NCI-H460 (cell line): ENCODE measurements around the gene AKTIP. TPM values are rescaled to one million over a fixed set of nuclear protein-coding genes. Genes with fewer than 3 reads are reported as not detected.
"Not testable (repeated sequence)": the region's sequence is repeated elsewhere in the genome, so short reads cannot be mapped to it uniquely, and the experiment has no call there.

Experiments used
- DNase-seq: peaks from one replicate; pipeline ENCODE4 v3.0.0-alpha.2; 2016; ENCODE audit warnings: low read depth; ENCODE audit errors: extremely low read depth
- polyA plus RNA-seq: library from polyadenylated mRNA; depleted of rRNA; stranded (reverse); fragments of >200 nt; gene quantifications from 2 replicates; pipeline ENCODE4 v1.2.3, GENCODE V29; 2014; cell fraction: nucleus; rRNA removed
- total RNA-seq: library from RNA; depleted of rRNA; stranded (reverse); fragments of >200 nt; shearing (Covaris generic); gene quantifications from 2 replicates; pipeline ENCODE4 v1.2.3, GENCODE V29; 2014; rRNA removed

AKTIP gene
- total RNA-seq = 28.1 and 30.4 TPM in 2 replicates
- polyA plus RNA-seq = 25.3 and 30.4 TPM in 2 replicates

DNA sequence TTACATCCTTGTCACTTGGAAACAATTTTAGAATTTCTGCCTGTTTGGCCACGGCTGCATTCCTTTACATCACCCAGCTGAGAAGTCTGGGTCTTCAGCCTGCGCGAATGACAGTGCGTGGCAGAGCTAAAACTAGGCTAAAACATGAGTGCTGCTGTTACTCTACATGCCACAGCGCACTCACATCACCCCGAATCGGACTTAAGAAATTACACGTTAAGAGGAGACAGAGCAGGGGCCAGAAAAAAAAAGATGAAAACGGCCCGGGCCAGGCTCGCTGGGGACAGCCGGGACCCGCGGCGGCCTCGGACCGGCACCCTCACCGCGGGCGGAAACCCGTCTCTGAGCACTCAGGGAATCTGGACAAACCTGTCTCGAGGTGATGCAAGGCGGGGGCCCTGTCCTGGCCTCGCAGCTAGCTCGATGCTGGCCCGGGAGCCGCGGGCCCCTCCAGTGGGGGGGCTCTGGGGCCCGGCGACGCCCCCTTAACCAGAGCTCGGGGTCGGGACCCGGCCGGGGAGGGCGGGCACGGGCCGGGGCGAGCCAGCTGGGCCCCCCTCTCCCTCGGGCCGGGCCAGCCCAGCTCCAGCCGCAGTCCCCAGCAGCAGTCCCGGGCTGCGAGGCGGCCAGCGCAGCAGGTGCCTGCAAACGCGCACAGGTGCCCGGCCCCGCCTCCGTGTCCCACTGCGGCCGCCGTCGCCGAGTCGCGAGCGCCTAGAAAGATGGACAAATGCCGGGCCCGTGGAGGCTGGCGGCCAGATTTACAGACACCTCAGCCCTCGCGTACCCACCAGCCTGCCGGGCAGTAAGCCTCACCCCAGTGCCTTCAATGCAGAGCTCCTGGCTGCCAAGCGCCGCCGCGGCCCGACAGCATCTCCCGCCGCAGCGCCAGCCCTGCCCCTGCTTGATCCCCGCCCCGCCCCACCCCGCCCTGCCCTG, at the start of gene AKTIP:
AKTIP (minus strand) TSS at position 879 of the 939 bp plus-strand sequence. CDS start 2,950 bp downstream, outside the sequence.
- DNase-seq = no peak

- peak; percentile 59 for DNase-seq
Measured at GRCh38 chr16:53549970-53550690, 47.1 kb upstream of the AKTIP start.

DNA sequence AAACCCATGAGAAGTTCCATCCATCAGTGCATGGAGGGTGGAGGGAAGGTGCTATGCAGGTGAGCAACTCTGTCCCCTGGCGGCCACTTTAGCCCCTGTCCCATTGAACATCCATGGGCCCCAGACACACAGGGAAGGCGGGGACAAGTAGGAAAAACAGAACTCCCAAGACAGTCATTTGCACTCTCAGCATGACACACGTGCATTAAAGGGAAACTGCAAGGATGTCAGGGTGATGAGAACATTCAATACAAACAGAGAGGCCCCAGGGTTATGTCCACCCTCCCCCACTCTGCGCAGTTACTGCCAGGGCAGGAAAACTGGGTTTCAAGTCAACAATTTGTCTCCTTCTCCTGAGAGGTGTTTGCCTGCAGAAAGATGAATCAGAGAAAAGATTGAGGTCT, 44.0 kb upstream of the AKTIP start:
- no peak for DNase-seq

DNA sequence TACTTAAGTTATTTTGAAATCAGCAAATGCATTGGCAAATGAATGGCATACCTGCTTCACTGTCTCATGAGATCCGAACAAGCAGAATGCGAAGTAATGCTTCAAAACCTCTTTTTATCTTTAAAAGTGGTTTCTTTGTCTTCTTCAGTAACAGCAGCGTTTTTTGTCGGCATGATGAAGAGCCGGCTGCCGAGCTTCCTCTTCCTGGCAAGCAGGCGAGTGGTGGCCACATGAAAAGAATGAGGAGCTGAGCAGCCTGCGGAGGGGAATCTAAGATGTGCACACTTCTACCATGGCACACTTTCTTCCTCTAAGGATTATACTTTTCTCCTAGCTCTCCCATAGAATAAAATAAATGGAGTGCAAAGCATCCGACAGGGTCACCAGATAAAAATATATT, 42.4 kb upstream of the AKTIP start:
- no peak for DNase-seq

DNA sequence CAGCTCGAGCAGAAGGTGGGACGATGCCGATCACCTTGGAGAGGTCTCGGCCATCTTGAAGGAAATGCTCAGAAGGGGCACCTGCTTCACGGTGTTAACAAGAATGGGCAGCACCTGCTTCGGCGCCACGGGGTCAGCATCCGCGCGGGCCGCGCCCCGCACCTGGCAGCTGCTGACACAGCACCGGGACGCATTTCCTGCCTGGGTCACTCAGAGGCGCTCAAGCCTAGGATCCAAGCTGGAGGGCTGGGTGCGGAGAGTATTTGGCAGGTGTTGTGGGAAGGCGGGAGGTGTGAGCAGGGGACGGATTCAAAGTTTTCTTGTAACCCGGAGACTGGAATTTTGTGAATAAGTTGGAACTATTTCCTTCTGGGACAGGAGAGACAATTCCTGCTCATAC, 39.3 kb upstream of the AKTIP start:
- no peak for DNase-seq

- DNase-seq = no peak
Measured at GRCh38 chr16:53541326-53541725, 38.3 kb upstream of the AKTIP start.

DNA sequence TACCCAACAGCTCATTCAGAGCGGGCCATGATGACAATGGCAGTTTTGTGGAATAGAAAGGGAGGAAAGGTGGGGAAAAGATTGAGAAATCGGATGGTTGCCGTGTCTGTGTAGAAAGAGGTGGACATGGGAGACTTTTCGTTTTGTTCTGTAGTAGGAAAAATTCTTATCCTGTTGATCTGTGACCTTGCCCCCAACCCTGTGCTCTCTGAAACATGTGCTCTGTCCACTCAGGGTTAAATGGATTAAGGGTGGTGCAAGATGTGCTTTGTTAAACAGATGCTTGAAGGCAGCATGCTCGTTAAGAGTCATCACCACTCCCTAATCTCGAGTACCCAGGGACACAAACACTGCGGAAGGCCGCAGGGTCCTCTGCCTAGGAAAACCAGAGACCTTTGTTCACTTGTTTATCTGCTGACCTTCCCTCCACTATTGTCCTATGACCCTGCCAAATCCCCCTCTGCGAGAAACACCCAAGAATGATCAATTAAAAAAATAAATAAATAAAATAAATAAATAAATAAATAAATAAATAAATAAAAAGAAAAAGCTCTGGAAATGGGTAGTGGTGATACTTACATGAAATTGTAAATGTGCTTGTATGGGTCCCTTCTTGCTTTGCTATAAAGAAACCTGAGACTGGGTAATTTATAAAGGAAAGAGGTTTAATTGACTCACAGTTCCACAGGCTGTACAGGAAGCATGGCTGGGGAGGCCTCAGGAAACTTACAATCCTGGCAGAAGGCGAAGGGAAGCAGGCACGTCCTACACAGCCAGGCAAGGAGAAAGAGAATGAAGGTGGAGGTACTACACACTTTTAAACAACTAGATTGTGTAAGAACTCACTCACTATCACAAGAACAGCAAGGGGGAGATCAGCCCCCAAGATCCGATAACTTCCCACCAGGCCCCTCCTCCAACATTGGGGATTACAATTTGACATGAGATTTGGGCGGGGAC, 37.0 kb upstream of the AKTIP start:
- not testable (repeated sequence) for DNase-seq

GRCh38 chr16:53539346-53539745, 36.3 kb upstream of the AKTIP start:
- not testable (repeated sequence) for DNase-seq

DNA sequence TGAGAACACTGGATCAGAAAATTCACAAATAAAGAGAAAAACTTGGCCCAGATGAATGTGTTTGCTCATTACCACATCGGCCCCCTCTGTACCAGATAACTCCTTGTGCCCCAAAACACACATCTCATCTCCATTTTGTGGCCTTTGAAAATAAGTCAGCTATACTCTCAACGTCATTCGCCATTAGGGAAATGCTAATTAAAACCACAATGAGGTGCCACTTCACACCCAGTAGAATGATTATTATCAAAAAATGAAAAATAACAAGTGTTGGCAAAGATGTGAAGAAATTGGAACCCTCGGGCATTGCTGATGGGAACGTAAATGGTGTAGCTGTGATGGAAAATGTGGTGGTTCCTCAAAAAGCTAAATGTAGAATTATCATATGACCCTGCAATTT, 34.6 kb upstream of the AKTIP start:
- no peak for DNase-seq

GRCh38 chr16:53534206-53534605, 31.2 kb upstream of the AKTIP start:
- DNase-seq = no peak

DNA sequence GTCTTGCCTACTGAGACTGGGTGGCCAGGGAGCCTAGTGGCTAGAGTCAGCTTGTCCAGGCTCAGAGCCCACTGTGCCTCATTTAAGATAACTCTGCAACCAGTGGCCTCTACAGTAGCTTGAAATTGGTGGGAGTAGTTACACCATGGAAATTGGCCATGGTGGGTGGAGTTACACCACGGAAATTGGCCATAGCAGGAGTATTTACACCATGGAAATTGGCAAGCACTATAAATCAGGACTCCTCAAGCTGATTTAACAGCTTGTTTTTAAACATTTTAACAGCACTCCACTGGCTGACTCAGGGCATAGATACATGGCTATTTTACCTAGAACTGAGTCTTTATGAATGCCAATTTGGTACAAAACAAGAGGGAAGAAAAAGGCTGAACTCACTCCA, 27.7 kb upstream of the AKTIP start:
- DNase-seq = no peak

DNA sequence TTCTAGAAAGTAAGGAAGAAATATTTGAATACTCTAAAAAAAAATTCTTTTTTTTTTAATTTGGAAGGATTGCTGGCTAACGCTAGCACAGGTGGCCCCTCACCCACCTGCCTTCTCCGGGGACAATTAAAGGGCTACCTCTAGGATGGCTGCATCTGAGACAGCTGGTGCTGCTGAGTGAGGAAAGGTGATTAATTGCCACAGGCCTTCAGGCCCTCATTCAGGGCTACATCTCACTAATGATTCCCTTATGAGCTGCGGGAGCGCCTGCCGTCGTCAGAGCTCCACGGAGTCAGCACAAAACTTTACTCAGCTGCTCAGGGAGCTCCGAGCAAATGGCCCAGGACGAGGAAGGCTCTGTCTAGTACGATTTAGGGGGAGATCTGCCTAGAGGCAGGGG, 27.0 kb upstream of the AKTIP start:
- no peak for DNase-seq

DNA sequence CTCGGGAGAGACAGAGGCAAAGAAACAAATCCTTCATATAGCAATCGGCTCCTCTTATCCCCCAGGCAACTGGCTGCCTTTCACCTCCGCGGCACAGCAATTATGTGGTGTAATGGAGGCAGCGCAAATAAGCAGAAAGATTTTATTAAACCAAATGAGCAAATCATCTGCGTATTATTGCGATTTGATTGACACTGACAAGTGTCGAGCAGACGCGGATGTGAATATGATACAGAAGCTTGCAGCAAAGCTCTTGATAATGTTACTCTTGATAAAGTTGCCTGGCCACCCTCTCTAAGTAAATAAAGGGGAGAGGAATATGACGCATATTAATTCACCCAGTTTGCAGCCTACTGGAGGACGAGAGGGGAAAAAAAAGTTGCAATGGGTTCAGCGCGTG, 26.5 kb upstream of the AKTIP start:
- no peak for DNase-seq

GRCh38 chr16:53528797-53529196, 25.8 kb upstream of the AKTIP start:
- DNase-seq = no peak

DNA sequence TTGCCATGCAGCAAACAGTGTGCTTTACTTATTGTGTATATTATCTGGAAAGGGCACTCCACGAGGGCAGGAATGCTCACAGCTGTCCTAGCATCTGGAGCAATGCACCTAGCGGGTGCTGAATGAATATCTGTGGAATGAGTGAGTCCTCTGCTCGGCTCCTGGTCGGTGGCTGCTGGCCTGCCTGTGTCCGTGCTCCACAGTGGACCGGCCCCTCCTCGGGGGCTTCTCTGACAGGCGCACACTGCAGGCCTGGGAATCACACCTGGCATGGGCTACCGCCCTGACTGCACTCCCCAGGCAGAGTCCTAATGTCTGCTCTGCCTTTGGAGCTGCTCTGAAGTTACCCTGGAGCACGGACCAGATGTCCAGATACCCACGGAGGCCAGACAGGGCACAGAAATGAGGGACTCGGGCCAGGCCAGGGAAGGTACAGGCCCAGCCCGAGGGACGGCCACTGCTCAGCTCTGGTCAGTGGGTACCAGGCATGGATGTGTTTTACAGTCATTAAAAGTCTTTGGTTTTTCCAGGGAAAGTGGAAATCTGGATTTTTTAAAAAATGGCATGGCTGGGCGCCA, 21.1 kb upstream of the AKTIP start:
- DNase-seq = no peak

DNA sequence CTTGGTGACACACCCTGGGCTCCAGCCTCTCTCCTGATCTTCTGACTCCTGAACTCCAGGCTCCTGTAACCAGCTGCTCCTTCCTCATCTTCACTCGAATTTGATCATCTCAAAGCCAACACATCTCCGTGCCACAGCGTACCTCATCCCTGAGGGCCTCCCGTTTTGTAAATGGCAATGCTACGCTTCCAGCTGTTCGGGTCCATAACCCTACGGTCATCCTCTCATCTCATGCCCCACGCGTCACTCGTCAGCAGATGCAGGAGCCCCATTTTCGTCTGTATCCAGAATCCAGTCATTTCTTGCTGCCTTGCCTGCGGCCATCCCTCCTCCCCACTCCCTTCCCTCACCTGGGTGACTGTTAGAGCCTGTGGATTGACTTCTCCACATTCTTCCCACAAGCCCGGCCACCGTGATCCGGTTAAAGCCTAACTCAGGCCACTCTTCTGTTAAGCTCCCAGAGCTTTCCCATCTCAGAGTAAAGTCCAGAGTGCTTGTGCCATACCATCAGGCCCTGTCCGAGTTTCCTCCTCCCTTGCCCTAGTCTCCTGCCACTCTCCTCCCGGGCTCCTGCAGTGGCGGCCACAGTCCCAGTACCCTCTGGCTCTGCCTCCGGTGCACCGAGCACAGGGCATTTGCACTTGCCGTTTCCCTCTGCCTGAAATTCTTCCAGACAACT, 20.3 kb upstream of the AKTIP start:
- no peak for DNase-seq

- no peak for DNase-seq
Measured at GRCh38 chr16:53519417-53520091, 16.5 kb upstream of the AKTIP start.

DNA sequence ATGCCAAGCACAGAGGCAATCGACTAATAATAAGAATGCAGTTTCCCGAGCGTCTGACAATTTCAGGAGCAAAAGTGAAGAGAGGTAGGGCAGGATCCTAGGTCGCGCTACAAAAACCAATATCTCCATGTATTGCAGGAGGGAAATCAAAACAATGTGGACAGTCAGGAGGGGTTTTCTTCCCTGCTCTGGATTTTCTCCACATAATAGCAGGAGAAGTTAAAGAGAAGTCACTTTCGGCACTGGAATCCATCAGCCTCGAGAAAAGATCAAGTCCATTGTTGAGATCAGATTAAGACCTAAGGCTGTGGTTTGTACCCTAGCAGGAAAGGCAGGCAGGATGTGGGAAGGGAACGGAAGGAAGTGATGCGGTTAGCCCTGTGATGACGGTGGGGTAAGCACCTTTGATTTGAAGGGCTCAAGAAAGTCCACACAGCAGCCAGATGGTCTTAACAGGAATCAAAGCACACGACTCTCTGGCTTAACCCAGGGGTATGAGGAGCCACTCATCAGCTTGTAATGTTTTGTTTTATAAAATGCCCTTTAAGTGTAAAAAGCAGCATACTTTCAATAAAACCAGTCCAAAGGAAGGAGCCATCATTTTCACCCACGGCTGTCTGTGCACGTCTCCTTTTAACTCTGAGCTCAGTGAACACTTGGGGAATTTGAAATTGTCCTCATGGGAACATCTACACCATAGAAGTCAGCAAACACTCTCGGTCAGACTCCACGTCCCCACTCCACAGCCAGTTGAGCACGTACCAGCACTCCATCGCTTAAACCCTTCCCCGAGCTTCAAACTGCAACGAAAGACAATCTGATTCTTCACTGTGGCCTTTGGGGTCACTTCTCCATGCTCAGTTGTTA, 15.8 kb upstream of the AKTIP start:
- DNase-seq = no peak
